HG03469 (cell line): ENCODE data around the gene PALM.
"Not testable (repeated sequence)": the region's sequence is repeated elsewhere in the genome, so short reads cannot be mapped to it uniquely, and the experiment has no call there.

Experiments used
- ATAC-seq: cut with Tn5 transposase; IDR thresholded peaks from one replicate; pipeline ENCODE4 v1.9.1; 2021; ENCODE audit warnings: mild to moderate bottlenecking, moderate library complexity, moderate number of reproducible peaks; ENCODE audit not compliant: unreplicated experiment

PALM gene

DNA sequence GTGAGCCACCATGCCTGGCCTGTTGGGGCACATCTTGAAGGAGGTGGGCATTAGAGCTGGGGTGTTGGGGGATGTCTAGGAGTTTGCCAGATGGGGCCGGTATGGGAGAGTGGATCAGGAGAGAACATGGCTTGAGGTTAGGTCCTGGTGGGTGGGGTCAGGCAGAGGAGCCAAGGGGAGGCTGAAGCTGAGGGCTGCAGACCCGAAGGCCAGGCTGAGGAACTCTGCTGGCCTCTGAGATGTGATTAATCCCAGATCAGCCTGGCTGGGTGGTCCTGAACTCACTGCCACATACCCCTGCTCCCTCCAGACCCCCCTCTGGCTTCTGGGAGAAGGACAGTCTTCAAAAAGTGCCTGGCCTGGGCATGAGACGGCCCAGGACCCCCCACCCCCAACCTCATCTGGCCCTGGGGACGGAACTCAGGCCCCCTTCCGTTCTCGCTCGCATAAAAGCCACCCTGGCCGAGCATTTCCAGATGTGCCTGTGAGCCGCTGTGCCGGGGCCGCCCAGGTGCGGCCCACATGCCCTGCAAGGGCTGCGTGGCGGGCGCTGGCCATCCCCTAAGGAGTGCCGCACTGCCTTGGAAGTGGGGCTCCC is 29.8 kb upstream of the PALM start:
- ATAC-seq: no peak

DNA sequence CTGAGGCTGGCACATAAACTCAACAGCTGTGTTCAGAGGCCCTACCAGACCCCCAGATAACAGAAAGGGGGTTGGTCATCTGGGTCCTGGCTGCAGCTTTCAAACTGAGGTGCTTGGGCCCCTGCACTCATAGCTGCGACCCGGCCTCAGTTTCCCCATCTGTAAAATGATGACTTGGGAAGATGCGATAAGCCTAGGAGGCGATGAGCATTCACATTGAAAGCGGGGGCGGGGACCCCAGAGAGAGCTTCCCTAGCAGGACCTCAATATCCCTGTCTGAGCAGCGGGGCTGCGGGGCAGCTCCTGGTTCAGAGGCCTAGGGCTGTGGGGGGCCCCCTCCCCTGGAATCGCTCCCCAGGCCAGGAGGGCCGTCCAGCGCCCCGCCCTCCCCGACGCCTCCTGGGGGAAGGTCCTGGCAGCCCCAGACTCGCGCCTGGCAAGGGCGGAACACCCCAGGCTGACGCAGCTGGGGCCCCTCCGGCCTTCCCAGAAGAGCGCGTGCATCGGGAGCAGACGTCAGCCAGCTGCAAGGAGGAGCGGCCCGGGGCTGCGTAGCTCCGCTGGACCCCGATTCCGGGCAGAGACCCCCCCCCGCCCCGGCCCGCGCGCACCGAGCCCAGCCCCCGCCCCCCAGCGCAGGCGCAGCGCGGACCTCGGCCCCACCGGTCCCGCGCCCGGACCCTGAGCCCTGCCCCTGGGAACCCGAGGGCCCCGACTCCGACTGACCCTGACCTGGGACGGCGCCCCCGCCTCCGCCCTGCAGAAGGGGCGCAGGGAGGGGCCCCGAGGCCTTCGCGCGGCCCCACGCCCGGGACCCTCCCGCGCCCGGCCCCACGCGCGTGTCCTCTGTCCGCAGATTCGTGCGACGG is 29.1 kb upstream of the PALM start:
- ATAC-seq: no peak

DNA sequence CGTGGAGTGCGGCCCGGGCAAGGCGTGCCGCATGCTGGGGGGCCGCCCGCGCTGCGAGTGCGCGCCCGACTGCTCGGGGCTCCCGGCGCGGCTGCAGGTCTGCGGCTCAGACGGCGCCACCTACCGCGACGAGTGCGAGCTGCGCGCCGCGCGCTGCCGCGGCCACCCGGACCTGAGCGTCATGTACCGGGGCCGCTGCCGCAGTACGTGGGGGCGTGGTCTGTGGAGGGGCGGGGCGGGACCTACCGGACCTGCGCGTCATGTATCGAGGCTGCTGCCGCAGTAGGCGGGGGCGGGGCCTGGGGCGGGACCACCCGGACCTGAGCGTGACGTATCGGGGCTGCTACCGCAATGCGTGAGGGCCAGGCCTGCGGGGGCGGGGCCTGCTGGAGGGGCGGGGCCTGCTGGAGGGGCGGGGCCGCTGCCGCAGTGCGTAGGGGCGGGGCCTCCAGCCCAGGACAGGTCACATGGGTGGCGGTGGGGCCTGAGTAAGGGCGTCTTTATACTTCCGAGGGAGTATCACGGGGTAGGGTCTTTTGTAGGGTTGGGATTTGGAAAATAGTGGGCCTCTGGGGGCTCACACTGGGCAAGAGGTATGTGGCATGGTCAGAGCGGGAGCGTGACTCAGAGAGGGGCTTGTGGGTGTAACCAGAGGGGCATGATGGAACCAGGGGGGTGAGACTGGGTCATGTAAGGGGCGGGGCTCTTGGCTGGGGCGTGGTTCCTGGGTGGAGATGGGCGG is 28.3 kb upstream of the PALM start:
- ATAC-seq: peak; percentile 49

DNA sequence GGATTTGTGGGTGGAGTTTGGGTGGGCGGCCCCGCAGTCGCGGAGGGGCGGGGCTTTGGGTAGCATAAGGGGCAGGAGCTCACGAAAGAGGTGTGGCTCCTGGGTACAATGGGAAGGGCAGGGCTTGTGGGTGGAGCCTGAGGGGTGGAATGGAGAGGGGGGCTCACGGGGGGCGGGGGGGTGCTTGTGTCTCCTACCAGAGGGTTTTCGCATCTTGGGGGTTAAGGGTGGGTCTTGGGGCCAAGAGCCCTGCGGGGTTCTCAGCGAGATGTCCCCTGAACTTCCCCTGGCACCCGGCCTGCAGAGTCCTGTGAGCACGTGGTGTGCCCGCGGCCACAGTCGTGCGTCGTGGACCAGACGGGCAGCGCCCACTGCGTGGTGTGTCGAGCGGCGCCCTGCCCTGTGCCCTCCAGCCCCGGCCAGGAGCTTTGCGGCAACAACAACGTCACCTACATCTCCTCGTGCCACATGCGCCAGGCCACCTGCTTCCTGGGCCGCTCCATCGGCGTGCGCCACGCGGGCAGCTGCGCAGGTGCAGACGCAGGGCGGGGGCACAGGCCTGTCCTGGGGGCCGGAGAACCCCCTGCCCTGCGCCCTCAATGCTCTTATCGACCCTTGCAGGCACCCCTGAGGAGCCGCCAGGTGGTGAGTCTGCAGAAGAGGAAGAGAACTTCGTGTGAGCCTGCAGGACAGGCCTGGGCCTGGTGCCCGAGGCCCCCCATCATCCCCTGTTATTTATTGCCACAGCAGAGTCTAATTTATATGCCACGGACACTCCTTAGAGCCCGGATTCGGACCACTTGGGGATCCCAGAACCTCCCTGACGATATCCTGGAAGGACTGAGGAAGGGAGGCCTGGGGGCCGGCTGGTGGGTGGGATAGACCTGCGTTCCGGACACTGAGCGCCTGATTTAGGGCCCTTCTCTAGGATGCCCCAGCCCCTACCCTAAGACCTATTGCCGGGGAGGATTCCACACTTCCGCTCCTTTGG is 27.4 kb upstream of the PALM start:
- ATAC-seq: peak; percentile 24

DNA sequence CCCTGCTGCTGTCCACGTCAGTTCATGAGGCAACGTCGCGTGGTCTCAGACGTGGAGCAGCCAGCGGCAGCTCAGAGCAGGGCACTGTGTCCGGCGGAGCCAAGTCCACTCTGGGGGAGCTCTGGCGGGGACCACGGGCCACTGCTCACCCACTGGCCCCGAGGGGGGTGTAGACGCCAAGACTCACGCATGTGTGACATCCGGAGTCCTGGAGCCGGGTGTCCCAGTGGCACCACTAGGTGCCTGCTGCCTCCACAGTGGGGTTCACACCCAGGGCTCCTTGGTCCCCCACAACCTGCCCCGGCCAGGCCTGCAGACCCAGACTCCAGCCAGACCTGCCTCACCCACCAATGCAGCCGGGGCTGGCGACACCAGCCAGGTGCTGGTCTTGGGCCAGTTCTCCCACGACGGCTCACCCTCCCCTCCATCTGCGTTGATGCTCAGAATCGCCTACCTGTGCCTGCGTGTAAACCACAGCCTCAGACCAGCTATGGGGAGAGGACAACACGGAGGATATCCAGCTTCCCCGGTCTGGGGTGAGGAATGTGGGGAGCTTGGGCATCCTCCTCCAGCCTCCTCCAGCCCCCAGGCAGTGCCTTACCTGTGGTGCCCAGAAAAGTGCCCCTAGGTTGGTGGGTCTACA is 25.9 kb upstream of the PALM start:
- no peak for ATAC-seq

DNA sequence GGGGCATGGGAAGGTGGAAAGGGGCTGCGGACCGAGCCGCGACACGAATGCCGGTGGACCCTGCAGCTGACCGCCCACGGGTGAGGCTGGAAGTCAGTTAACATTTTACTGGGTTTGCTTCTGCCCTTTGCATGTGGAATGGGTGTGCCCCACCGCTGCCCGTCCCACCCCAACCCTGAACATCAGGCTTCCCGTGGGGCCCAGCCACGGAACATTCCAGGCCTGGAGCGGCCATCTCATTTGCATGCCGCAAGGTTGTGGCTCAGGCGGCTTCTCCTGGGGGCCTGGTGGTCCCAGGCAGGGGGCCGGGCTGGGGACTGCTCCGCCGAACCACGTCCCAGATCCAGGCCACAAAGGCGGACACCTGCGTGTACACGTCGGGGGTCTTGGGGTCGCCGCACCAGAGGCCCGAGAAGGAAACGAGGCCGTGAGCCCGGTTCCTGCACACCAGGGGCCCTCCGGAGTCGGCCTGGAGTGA is 23.2 kb upstream of the PALM start:
- ATAC-seq: no peak

DNA sequence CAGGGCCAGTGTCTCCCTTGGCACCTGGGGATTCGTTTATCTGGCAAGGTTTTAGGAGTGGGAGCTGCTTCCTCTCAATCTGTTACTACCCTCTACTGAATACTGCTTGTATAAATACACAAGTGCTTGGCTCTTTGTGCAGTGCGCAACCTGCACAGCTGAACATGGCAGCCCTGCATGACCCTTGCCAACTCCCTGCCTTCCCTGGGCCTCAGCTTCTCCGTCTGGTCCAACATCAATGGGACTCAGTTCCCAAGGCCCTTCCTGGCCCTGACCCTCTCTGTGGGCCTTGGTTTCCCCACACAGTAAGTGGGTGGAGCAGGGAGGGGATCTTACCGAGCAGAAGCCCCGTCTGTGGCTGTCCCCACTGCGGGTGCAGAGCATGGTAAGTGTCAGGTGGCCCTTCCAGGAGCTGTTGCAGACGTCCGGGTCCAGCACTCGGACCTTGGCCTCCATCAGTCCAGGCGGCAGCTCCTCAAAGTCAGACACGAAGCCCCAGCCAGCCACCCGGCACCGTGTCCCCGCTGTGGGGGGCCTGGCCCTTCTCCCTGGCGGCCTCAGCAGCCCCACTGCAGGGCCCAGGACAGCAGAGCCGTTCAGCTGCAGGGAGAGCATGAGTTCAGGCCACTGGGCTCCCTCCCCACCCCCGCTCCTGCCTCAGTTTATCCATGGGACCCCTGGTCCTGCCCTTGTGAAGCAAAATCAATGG is 22.0 kb upstream of the PALM start:
- no peak for ATAC-seq

DNA sequence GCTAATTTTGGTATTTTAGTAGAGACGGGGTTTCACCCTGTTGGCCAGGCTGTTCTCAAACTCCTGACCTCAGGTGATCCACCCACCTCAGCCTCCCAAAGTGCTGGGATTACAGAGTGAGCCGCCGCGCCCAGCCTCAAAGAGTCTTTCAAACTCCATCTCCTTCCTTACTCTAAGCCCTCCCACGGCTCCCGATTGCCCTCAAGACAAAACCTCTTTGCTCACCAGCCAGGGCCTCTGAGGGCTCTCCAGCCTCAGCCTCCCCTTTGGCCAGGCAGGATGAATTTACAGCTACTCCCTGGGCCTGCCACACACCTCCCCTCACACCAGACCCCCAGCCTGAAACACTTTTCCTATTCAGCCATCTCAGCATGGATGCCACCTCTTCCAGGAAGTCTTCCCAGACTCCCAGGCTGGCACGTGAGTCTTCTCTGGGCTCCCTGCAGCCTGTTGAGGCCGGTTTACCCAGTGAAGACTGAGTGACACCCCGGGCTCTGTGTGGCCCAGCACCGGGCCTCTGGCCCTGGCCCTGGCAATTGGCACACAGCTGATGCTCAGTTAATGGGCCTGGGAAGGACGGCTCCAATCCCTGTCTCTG is 21.1 kb upstream of the PALM start:
- ATAC-seq: no peak

DNA sequence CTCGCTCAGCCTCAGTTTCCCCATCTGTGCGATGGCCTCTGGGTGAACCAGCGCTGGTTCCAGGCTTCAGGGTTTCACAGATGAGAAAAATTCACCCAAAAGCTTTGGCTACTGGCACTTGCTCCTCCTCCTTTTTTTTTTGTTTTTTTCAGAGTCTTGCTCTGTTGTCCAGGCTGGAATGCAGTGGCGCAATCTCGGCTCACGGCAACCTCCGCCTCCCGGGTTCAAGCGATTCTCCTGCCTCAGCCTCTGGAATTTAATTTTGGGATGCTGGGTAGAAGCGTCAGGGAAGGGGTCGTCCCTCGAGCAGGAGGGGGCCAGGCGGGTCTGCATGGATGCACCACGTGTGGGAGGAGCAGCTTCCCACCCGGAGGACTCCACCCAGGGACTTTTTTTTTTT is 20.5 kb upstream of the PALM start:
- ATAC-seq: no peak

DNA sequence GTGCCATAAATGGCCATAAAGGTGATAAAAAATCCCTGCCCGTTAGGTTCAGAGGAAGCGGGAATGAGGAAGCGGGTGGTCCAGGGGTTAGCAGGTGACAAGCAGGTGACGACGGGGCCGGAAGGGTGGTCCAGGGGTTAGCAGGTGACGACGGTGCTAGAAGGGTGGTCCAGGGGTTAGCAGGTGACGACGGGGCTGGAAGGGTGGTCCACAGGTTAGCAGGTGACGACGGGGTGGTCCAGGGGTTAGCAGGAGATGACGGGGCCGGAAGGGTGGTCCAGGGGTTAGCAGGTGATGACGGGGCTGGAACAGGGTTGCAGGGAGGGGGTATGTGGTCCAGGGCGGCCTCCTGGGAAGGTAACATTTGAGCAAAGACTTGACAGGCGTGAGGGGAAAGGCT is 19.7 kb upstream of the PALM start:
- ATAC-seq: no peak

DNA sequence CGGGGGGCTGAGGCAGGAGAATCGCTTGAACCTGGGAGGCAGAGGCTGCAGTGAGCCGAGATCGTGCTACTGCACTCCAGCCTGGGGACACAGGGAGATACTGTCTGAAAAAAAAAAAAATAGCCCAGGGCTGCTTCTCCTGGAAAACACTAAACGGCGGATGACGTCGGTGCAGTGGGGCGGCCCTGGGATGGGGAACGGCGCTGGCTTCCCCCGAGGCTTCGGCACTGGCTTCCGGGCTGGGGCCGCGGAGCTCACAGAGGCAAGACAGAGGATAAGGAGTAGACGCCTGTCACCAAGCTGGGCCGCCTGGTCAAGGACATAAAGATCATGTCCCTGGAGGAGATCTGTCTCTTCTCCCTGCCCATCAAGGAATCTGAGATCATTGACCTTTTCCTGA is 18.5 kb upstream of the PALM start:
- ATAC-seq: no peak

DNA sequence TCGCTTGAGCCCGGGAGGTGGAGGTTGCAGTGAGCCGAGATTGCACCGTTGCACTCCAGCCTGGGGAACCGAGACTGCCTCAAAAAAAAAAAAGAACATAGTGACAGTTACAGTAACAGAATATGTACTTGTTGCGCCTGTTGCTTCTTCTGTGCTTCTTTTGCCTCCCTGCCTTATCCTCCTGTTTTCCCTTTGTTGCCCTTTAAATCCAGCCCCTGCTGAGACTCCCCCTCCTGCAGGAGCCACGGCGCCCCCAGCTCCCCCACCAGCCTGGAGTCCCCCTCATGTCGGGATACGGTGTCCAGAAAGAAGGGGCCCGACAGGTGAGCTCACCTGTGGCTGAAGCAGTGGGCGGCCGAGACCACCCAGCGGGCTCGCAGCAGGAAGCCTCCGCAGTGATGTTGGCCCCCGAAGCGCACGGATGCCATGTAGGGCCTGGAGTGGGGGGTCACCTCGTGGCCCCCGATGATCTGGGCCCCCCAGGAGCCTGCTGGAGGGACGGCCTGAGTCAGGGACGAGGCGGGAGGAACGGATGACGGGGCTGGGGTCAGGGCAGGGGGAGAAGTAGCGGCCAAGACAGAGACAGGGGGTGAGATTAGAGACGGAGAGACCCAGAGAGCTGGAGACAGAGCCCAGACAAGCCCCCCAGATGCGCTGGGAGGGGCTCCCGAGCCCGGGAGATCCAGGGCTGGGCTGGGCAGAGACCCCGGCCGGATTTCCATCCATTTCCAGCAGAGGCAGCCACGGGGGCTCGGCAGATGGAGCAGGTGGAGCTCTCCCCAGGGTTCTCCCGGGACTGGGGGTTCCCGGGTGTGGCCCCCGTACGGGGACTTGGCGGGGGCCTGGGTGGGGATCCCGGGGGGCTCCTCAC is 14.0 kb upstream of the PALM start:
- no peak for ATAC-seq

DNA sequence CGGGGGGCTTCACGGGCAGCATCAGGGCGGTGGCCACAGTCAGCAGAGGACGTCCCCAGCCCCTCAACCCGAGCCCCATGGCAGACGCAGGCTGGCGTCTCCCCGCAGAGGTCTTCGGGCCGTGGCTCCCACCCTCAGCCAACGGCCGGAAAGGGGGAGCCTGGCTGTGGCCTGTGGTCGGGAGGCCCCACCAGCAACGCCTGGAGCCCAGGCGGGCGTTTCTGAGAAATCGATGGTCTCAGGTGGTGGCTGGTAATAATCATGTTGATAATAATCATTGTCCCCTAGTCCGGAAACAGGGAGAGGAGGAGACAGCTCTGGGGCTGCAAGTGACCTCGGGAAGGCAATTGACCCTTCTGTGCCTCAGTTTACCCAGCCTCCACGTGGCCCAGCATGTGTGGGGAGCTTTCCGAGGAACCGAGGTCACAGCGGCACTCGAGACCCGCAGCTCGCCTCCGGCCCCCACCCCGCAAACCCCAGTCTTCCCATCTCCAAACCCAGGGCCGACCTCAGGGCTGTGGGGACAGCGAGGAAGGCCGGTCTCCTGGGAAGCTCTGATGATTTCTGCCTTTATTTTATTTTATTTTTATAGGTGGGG is 13.3 kb upstream of the PALM start, which contains the start of gene PRSS57:
Gene PRSS57 (minus strand): TSS at position 101 of the 598 bp plus-strand sequence. CDS start 22 bp downstream, at position 79.
- no peak for ATAC-seq

DNA sequence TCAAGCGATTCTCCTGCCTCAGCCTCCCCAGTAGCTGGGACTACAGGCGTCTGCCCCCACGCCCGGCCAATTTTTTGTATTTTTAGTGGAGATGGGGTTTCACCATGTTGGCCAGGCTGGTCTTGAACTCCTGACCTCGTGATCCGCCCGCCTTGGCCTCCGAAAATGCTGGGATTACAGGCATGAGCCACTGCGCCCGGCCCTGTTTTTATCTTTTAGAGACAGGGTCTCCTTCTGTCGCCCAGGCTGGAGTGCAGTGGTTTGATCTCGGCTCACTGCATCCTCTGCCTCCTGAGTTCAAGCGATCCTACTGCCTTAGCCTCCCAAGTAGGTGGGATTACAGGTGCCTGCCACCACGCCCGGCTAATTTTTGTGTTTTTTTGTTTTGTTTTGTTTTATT is 10.2 kb upstream of the PALM start:
- not testable (repeated sequence) for ATAC-seq

DNA sequence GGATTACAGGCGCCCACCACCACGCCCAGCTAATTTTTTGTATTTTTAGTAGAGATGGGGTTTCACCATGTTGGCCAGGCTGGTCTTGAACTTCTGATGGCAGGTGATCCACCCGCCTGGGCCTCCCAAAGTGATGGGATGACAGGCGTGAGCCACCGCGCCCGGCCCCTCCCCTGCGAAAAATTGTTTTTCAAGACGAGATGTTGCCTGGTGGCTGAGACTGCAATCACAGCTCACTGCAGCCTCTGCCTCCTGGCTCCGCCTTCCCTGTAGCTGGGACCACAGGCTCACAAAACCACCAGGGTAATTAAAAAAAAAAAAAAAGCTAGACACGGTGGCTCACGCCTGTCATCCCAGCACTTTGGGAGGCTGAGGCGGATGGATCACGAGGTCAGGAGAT is 8.8 kb upstream of the PALM start:
- not testable (repeated sequence) for ATAC-seq

DNA sequence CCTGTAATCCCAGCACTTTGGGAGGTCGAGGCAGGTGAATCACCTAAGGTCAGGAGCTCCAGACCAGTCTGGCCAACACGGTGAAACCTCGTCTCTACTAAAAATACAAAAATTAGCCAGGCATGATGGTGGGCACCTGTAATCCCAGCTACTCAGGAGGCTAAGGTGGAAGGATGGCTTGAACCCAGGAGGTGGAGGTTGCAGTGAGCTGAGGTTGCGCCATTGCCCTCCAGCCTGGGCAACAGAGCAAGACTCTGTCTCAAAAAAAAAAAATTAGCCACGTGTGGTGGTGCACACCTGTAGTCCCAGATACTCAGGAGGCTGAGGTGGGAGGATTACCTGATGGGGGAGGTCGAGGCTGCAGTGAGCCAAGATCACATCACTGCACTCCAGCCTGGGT is 5.9 kb upstream of the PALM start:
- not testable (repeated sequence) for ATAC-seq

DNA sequence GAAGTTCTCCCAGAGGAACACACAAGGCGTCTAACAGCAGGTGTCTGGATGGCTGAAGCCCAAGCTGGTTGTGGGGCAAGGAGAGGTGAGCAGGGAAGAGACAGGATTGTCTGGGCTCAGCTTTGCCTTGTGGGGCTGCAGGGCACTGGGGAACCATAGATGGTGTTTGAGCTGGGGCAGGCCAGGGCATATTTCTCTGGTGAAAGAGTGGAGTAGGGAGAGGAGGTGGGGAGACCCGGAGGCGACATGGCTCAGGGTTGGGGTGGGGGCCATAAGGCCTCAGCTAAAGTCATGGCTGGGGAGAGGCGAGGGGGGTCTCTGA is 5.4 kb upstream of the PALM start:
- ATAC-seq: no peak
